Prostate gland (tissue), 2 donors: ENCODE measurements around the gene LIN28B.

Source experiments
- CTCF ChIP-seq, 4 experiments: fragments of 200-600 bp in 2 of 4; fragments of 450-650 bp in 2 of 4; sonication (generic) in 2 of 4; IDR thresholded peaks; 1 replicate in 3 of 4; 2 replicates in 1 of 4; pipeline ENCODE4 v1.5.1; 2016 to 2019; ENCODE audit warnings: antibody characterized with exemption in 4 of 4, mild to moderate bottlenecking in 2 of 4, moderate library complexity in 2 of 4
- POLR2A ChIP-seq: fragments of 450-650 bp; IDR thresholded peaks from one replicate; pipeline ENCODE4 v1.6.1; 2016; ENCODE audit warnings: antibody characterized with exemption, mild to moderate bottlenecking

- TF ChIP-seq POLR2A (no peak), CTCF (IDR thresholded peaks at IDR 0.05) (no peak)
Observed at GRCh38 chr6:105045526-105045925, 88.6 kb downstream of the LIN28B start.
